ENCODE results near the gene PRDM13. TPM values are rescaled to one million over a fixed set of nuclear protein-coding genes. Genes with fewer than 3 reads are reported as not detected.

Gene PRDM13
- total RNA-seq, 1 donor from 2014 or later: not detected

DNA sequence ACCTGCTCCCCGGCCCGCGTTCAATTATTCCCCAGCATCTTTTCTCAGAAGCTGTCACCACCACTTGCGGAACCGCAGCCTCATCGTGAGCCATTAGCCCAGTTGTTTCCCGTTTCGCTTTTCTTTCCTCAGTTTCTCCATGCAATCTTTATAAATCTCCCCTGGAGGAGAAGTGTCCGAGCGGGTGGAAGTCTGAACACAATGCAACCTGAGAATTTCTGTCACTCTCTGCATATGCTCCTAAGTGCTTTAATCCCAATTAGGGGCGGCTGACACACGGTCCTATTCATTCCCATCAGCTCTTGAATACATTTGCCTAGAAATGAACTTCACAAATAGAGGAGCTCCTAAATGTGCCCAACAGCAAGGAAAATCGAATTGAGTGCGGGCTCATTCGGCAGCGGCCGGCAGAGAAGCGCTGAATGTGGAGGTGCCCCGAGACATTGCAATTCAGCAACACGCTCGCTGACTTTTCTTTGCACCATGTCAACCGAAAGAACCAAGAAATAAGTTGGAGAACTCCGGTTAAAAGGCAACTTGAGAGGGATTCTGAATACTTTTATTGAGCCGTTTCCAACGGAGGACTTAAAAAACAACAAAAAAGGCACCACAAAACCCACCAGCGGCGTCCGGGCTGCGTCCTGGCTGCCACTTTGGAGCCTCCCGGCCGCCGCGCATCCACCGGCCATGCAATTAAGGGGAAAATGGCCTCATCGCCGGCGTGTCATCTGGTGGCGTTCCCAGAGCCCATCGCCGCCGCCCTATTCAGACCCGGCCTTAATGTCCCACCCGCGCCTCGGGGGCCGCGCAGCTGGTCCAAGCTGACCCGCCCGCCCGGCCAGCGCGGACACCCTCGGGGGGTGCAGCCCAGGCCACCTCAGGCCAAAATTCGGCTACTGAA lies 3.9 kb upstream of the PRDM13 start:
- Histone ChIP-seq H3K27me3 (peaks cover 100% of the 10 kb centered on the region), H3K79me2 (ENCODE audit: low read depth) (no peaks in the 10 kb centered on the region), H3K9ac (no peak overlapping the region), H4K20me1 (ENCODE audit: low read depth) (peaks cover 65% of the 10 kb centered on the region), H3K4me1 (peaks cover 13% of the 10 kb centered on the region), H3K9me3 (ENCODE audit: low read depth) (no peaks in the 10 kb centered on the region), H2AFZ (replicated peaks) (no peak overlapping the region), H3F3A (ENCODE audit: low read depth) (peaks cover 24% of the 10 kb centered on the region), H3K36me3 (no peaks in the 10 kb centered on the region), H3K27ac (no peak overlapping the region), H3K4me3 (peak overlapping the region; percentile 31), H3K4me2 (peak overlapping the region; percentile 76)
- Mint-ChIP-seq H3K27ac (no peak overlapping the region), H3K9me3 (no peaks in the 10 kb centered on the region), H3K4me3 (peak overlapping the region; percentile 60), H3K27me3 (ENCODE audit: insufficient read depth, low read depth) (peaks cover 88% of the 10 kb centered on the region), H3K4me1 (peaks cover 18% of the 10 kb centered on the region), H3K36me3 (no peaks in the 10 kb centered on the region)
- TF ChIP-seq, protein P1, sequence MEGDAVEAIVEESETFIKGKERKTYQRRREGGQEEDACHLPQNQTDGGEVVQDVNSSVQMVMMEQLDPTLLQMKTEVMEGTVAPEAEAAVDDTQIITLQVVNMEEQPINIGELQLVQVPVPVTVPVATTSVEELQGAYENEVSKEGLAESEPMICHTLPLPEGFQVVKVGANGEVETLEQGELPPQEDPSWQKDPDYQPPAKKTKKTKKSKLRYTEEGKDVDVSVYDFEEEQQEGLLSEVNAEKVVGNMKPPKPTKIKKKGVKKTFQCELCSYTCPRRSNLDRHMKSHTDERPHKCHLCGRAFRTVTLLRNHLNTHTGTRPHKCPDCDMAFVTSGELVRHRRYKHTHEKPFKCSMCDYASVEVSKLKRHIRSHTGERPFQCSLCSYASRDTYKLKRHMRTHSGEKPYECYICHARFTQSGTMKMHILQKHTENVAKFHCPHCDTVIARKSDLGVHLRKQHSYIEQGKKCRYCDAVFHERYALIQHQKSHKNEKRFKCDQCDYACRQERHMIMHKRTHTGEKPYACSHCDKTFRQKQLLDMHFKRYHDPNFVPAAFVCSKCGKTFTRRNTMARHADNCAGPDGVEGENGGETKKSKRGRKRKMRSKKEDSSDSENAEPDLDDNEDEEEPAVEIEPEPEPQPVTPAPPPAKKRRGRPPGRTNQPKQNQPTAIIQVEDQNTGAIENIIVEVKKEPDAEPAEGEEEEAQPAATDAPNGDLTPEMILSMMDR (IDR thresholded peaks at IDR 0.05): no peak
- TF ChIP-seq EZH2phosphoT487 (IDR thresholded peaks at IDR 0.05) (peak; percentile 62), EZH2 (IDR thresholded peaks at IDR 0.05) (peak; percentile 88)
- DNase-seq (ENCODE audit: low spot score): peak; percentile 65

- TF ChIP-seq, protein P1 (IDR thresholded peaks at IDR 0.05): no peak
- TF ChIP-seq EZH2phosphoT487 (IDR thresholded peaks at IDR 0.05) (peak; percentile 81), EZH2 (IDR thresholded peaks at IDR 0.05) (peak; percentile 80)
- no peak overlapping the region for H2AFZ ChIP-seq (replicated peaks)
- H3K9ac ChIP-seq: no peak overlapping the region
- Mint-ChIP-seq H3K4me1 (peaks cover 18% of the 10 kb centered on the region), H3K27ac (no peak overlapping the region), H3K36me3 (no peaks in the 10 kb centered on the region), H3K9me3 (no peaks in the 10 kb centered on the region), H3K4me3 (peak overlapping the region; percentile 78), H3K27me3 (ENCODE audit: insufficient read depth, low read depth) (peaks cover 90% of the 10 kb centered on the region)
- peaks cover 13% of the 10 kb centered on the region for H3K4me1 ChIP-seq
- H3K27me3 ChIP-seq: peaks cover 100% of the 10 kb centered on the region
- H3K79me2 ChIP-seq (ENCODE audit: low read depth): no peaks in the 10 kb centered on the region
- H3K4me2 ChIP-seq: peak overlapping the region; percentile 76
- peak overlapping the region; percentile 31 for H3K4me3 ChIP-seq
- no peaks in the 10 kb centered on the region for H3K9me3 ChIP-seq (ENCODE audit: low read depth)
- no peaks in the 10 kb centered on the region for H3K36me3 ChIP-seq
- H4K20me1 ChIP-seq (ENCODE audit: low read depth): peaks cover 73% of the 10 kb centered on the region
- peaks cover 24% of the 10 kb centered on the region for H3F3A ChIP-seq (ENCODE audit: low read depth)
- H3K27ac ChIP-seq: no peak overlapping the region
- DNase-seq (ENCODE audit: low spot score): peak; percentile 94
Measured at GRCh38 chr6:99603421-99604165, 3.0 kb upstream of the PRDM13 start.

- Mint-ChIP-seq H3K27ac (no peak overlapping the region), H3K4me1 (peaks cover 18% of the 10 kb centered on the region), H3K36me3 (no peaks in the 10 kb centered on the region), H3K27me3 (ENCODE audit: insufficient read depth, low read depth) (peaks cover 90% of the 10 kb centered on the region), H3K4me3 (peak overlapping the region; percentile 78), H3K9me3 (no peaks in the 10 kb centered on the region)
- no peak overlapping the region for H3K27ac ChIP-seq
- no peaks in the 10 kb centered on the region for H3K36me3 ChIP-seq
- peaks cover 82% of the 10 kb centered on the region for H4K20me1 ChIP-seq (ENCODE audit: low read depth)
- peak; percentile 48 for DNase-seq (ENCODE audit: low spot score)
- peaks cover 13% of the 10 kb centered on the region for H3K4me1 ChIP-seq
- peak overlapping the region; percentile 76 for H3K4me2 ChIP-seq
- H3K79me2 ChIP-seq (ENCODE audit: low read depth): no peaks in the 10 kb centered on the region
- peaks cover 24% of the 10 kb centered on the region for H3F3A ChIP-seq (ENCODE audit: low read depth)
- no peaks in the 10 kb centered on the region for H3K9me3 ChIP-seq (ENCODE audit: low read depth)
- peak overlapping the region; percentile 31 for H3K4me3 ChIP-seq
- no peak overlapping the region for H2AFZ ChIP-seq (replicated peaks)
- TF ChIP-seq EZH2phosphoT487 (IDR thresholded peaks at IDR 0.05) (peak; percentile 39), EZH2 (IDR thresholded peaks at IDR 0.05) (no peak)
- H3K9ac ChIP-seq: no peak overlapping the region
- peaks cover 100% of the 10 kb centered on the region for H3K27me3 ChIP-seq
Measured at GRCh38 chr6:99604166-99605073, 2.2 kb upstream of the PRDM13 start.
